Subcutaneous abdominal adipose tissue (tissue), 5 donors: ENCODE results near the gene RNFT1.
"Not testable (repeated sequence)": the region's sequence is repeated elsewhere in the genome, so short reads cannot be mapped to it uniquely, and the experiment has no call there.

Experiments
- H3K27ac ChIP-seq: one replicate; pipeline ENCODE4 v1.7.0; 2013; ENCODE audit warnings: low read depth, mild to moderate bottlenecking, inconsistent platforms, low read length, moderate library complexity
- H3K27me3 ChIP-seq, 5 donors: one replicate each; pipeline ENCODE4 v1.7.0; 2013; ENCODE audit warnings: low read length in 5 of 5, inconsistent platforms in 1 of 5; ENCODE audit not compliant: control insufficient read depth in 5 of 5, insufficient read depth in 4 of 5
- H3K36me3 ChIP-seq, 5 donors: one replicate each; pipeline ENCODE4 v1.7.0; 2013; ENCODE audit warnings: low read length in 5 of 5; ENCODE audit not compliant: control insufficient read depth in 5 of 5, insufficient read depth in 5 of 5
- H3K4me1 ChIP-seq, 5 donors: one replicate each; pipeline ENCODE4 v1.7.0; 2013; ENCODE audit warnings: low read length in 5 of 5, mild to moderate bottlenecking in 3 of 5, moderate library complexity in 1 of 5; ENCODE audit not compliant: control insufficient read depth in 5 of 5, insufficient read depth in 5 of 5
- H3K4me3 ChIP-seq, 5 donors: one replicate each; pipeline ENCODE4 v1.7.0; 2013; ENCODE audit warnings: low read length in 5 of 5, low read depth in 1 of 5
- H3K9ac ChIP-seq, 5 donors: one replicate each; pipeline ENCODE4 v1.7.0; 2013; ENCODE audit warnings: low read length in 5 of 5, mild to moderate bottlenecking in 4 of 5, moderate library complexity in 3 of 5
- H3K9me3 ChIP-seq, 5 donors: one replicate each; pipeline ENCODE4 v1.7.0; 2013; ENCODE audit warnings: low read length in 5 of 5; ENCODE audit not compliant: control insufficient read depth in 5 of 5
- donor health status: healthy.
- donor health status: healthy.
- donor health status: healthy.
- donor health status: healthy.
- donor health status: healthy.

Gene RNFT1

GRCh38 chr17:59971771-59972170 is 7.2 kb upstream of the RNFT1 start:
- not testable (repeated sequence) for H3K4me1 ChIP-seq, H3K9ac ChIP-seq, H3K36me3 ChIP-seq, H3K27me3 ChIP-seq, H3K27ac ChIP-seq, H3K9me3 ChIP-seq, H3K4me3 ChIP-seq

- H3K36me3 ChIP-seq, result peaks cover 0 to 8% (median 5%) of the 10 kb centered on the region in 5 donors
- peak overlapping the region; percentile 86 to 96 (median 92) for H3K4me3 ChIP-seq
- H3K9ac ChIP-seq, result peak overlapping the region; percentile 59 to 93 (median 89)
- peaks cover 5 to 24% (median 19%) of the 10 kb centered on the region in 5 donors for H3K4me1 ChIP-seq
- H3K9me3 ChIP-seq, result no peaks in the 10 kb centered on the region
- peak overlapping the region; percentile 98 for H3K27ac ChIP-seq
- no peaks in the 10 kb centered on the region for H3K27me3 ChIP-seq
These were observed 630 bp downstream of the RNFT1 start for GRCh38 chr17:59963738-59964481.

GRCh38 chr17:59962739-59963318 is 1.7 kb downstream of the RNFT1 start:
- Histone ChIP-seq H3K27me3 (no peaks in the 10 kb centered on the region), H3K9me3 (no peaks in the 10 kb centered on the region), H3K4me3 (peak overlapping the region in 4 of 5 donors; percentile 29 to 96 (median 91)), H3K4me1 (peaks cover 5 to 24% (median 19%) of the 10 kb centered on the region in 5 donors), H3K36me3 (peaks cover 0 to 17% (median 7%) of the 10 kb centered on the region in 5 donors), H3K9ac (peak overlapping the region in 1 of 5 donors; percentile 89), H3K27ac (no peak overlapping the region)

GRCh38 chr17:59959574-59959973 is 5.0 kb downstream of the RNFT1 start:
- peaks cover 11 to 40% (median 24%) of the 10 kb centered on the region in 5 donors for H3K36me3 ChIP-seq
- not testable (repeated sequence) for H3K27ac ChIP-seq, H3K9ac ChIP-seq, H3K9me3 ChIP-seq, H3K4me3 ChIP-seq, H3K27me3 ChIP-seq
- H3K4me1 ChIP-seq, result peaks cover 5 to 18% (median 14%) of the 10 kb centered on the region in 5 donors

GRCh38 chr17:59954856-59955255 is 9.7 kb downstream of the RNFT1 start:
- Histone ChIP-seq H3K4me3 (no peak overlapping the region), H3K36me3 (peaks cover 11 to 46% (median 43%) of the 10 kb centered on the region in 5 donors), H3K4me1 (no peaks in the 10 kb centered on the region), H3K27ac (no peak overlapping the region), H3K9me3 (no peaks in the 10 kb centered on the region), H3K9ac (no peak overlapping the region), H3K27me3 (no peaks in the 10 kb centered on the region)

GRCh38 chr17:59950049-59950448 is 14.5 kb downstream of the RNFT1 start:
- Histone ChIP-seq H3K27ac (no peak overlapping the region), H3K4me3 (no peak overlapping the region), H3K4me1 (no peaks in the 10 kb centered on the region), H3K27me3 (no peaks in the 10 kb centered on the region), H3K9ac (no peak overlapping the region), H3K9me3 (no peaks in the 10 kb centered on the region), H3K36me3 (peaks cover 22 to 44% (median 32%) of the 10 kb centered on the region in 5 donors)

GRCh38 chr17:59947310-59947709 is 17.2 kb downstream of the RNFT1 start:
- not testable (repeated sequence) for H3K27me3 ChIP-seq, H3K4me1 ChIP-seq, H3K9me3 ChIP-seq, H3K4me3 ChIP-seq, H3K27ac ChIP-seq, H3K9ac ChIP-seq
- H3K36me3 ChIP-seq, result peaks cover 25 to 51% (median 35%) of the 10 kb centered on the region in 5 donors

GRCh38 chr17:59946433-59946832 is 18.1 kb downstream of the RNFT1 start:
- not testable (repeated sequence) for H3K9ac ChIP-seq, H3K27me3 ChIP-seq, H3K27ac ChIP-seq, H3K4me3 ChIP-seq, H3K4me1 ChIP-seq, H3K9me3 ChIP-seq
- H3K36me3 ChIP-seq, result peaks cover 30 to 56% (median 35%) of the 10 kb centered on the region in 5 donors

GRCh38 chr17:59941131-59941530 is 23.4 kb downstream of the RNFT1 start:
- H3K4me1 ChIP-seq, result peaks cover 0 to 2% (median 0%) of the 10 kb centered on the region in 5 donors
- peaks cover 23 to 72% (median 50%) of the 10 kb centered on the region in 5 donors for H3K36me3 ChIP-seq
- H3K27ac ChIP-seq, result no peak overlapping the region

GRCh38 chr17:59940697-59941096 is 23.8 kb downstream of the RNFT1 start:
- H3K9ac ChIP-seq, H3K4me1 ChIP-seq, H3K27me3 ChIP-seq, H3K27ac ChIP-seq, H3K9me3 ChIP-seq, H3K4me3 ChIP-seq: not testable (repeated sequence)
- peaks cover 19 to 72% (median 50%) of the 10 kb centered on the region in 5 donors for H3K36me3 ChIP-seq

More at GRCh38 chr17:59941131-59941530, 23.4 kb downstream of the RNFT1 start:
- Histone ChIP-seq H3K9ac (no peak overlapping the region), H3K27me3 (no peaks in the 10 kb centered on the region), H3K9me3 (no peaks in the 10 kb centered on the region), H3K4me3 (no peak overlapping the region)
